HL-60 (cell line): ENCODE data around the gene PTBP3.

Source experiments
- GABPA ChIP-seq: IDR thresholded peaks from 2 replicates; pipeline ENCODE4 v1.6.1; 2012; ENCODE audit warnings: low read depth
- POLR2AphosphoS5 ChIP-seq: IDR thresholded peaks from 2 replicates; pipeline ENCODE4 v1.6.1; 2012; ENCODE audit warnings: low read depth
- SPI1 ChIP-seq: IDR thresholded peaks from 2 replicates; pipeline ENCODE4 v1.6.1; 2012; ENCODE audit warnings: low read depth, mild to moderate bottlenecking, borderline replicate concordance
- TF ChIP-seq, protein P1 (sequence below): IDR thresholded peaks from one replicate; pipeline ENCODE4 v1.5.1; 2011; ENCODE audit warnings: low read length, control low read depth, inconsistent platforms; ENCODE audit not compliant: insufficient read depth
- TF ChIP-seq, protein P2 (sequence below): IDR thresholded peaks from 2 replicates; pipeline ENCODE4 v1.6.1; 2012; ENCODE audit warnings: low read depth; ENCODE audit not compliant: insufficient replicate concordance

DNA sequence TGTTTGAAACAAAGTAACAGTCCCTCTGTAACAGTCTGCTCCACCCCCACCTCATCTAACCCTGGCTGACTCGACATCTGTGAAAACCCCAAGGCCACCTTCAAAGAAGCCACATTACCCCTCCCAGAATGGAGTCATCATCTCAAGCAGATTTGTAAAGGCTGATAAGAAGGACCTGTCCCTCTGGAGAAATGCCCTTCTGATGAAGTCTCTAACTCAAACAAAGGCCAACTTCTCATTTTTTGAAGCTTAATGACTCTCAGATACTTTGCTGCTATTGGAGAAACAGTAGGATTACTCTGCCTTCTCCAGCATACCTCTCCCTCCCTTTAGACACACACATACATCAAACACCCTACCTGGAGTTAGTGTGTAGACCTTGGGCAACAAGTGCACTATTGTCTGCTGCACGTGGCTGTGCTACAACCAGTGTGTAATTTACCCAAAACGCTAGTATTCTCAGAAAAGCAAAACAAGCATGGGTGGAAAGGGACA lies 153.0 kb downstream of the PTBP3 start:
- TF ChIP-seq, protein P1, sequence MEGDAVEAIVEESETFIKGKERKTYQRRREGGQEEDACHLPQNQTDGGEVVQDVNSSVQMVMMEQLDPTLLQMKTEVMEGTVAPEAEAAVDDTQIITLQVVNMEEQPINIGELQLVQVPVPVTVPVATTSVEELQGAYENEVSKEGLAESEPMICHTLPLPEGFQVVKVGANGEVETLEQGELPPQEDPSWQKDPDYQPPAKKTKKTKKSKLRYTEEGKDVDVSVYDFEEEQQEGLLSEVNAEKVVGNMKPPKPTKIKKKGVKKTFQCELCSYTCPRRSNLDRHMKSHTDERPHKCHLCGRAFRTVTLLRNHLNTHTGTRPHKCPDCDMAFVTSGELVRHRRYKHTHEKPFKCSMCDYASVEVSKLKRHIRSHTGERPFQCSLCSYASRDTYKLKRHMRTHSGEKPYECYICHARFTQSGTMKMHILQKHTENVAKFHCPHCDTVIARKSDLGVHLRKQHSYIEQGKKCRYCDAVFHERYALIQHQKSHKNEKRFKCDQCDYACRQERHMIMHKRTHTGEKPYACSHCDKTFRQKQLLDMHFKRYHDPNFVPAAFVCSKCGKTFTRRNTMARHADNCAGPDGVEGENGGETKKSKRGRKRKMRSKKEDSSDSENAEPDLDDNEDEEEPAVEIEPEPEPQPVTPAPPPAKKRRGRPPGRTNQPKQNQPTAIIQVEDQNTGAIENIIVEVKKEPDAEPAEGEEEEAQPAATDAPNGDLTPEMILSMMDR, result no peak
- no peak for TF ChIP-seq GABPA
- TF ChIP-seq, protein P2, sequence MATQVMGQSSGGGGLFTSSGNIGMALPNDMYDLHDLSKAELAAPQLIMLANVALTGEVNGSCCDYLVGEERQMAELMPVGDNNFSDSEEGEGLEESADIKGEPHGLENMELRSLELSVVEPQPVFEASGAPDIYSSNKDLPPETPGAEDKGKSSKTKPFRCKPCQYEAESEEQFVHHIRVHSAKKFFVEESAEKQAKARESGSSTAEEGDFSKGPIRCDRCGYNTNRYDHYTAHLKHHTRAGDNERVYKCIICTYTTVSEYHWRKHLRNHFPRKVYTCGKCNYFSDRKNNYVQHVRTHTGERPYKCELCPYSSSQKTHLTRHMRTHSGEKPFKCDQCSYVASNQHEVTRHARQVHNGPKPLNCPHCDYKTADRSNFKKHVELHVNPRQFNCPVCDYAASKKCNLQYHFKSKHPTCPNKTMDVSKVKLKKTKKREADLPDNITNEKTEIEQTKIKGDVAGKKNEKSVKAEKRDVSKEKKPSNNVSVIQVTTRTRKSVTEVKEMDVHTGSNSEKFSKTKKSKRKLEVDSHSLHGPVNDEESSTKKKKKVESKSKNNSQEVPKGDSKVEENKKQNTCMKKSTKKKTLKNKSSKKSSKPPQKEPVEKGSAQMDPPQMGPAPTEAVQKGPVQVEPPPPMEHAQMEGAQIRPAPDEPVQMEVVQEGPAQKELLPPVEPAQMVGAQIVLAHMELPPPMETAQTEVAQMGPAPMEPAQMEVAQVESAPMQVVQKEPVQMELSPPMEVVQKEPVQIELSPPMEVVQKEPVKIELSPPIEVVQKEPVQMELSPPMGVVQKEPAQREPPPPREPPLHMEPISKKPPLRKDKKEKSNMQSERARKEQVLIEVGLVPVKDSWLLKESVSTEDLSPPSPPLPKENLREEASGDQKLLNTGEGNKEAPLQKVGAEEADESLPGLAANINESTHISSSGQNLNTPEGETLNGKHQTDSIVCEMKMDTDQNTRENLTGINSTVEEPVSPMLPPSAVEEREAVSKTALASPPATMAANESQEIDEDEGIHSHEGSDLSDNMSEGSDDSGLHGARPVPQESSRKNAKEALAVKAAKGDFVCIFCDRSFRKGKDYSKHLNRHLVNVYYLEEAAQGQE, result no peak
- TF ChIP-seq POLR2AphosphoS5, result no peak
- no peak for TF ChIP-seq SPI1
